IPS-18a (cell line): ENCODE results near the gene NTRK3.

Source experiments
- H3K27ac ChIP-seq: one replicate; pipeline ENCODE4 v1.5.1; 2013; ENCODE audit warnings: low read length
- H3K27me3 ChIP-seq: one replicate; pipeline ENCODE4 v1.6.1; 2013; ENCODE audit warnings: mild to moderate bottlenecking, low read length; ENCODE audit not compliant: control insufficient read depth, insufficient read depth
- H3K36me3 ChIP-seq: one replicate; pipeline ENCODE4 v1.6.1; 2013; ENCODE audit warnings: low read depth, low read length; ENCODE audit not compliant: control insufficient read depth
- H3K4me1 ChIP-seq: one replicate; pipeline ENCODE4 v1.6.1; 2013; ENCODE audit warnings: low read depth, low read length; ENCODE audit not compliant: control insufficient read depth
- H3K4me3 ChIP-seq: one replicate; pipeline ENCODE4 v1.5.1; 2013; ENCODE audit warnings: low read length
- H3K9ac ChIP-seq: one replicate; pipeline ENCODE4 v1.6.1; 2013; ENCODE audit warnings: mild to moderate bottlenecking, low read length, moderate library complexity
- H3K9me3 ChIP-seq: one replicate; pipeline ENCODE4 v1.6.1; 2013; ENCODE audit warnings: low read depth, low read length; ENCODE audit not compliant: control insufficient read depth

Gene NTRK3

DNA sequence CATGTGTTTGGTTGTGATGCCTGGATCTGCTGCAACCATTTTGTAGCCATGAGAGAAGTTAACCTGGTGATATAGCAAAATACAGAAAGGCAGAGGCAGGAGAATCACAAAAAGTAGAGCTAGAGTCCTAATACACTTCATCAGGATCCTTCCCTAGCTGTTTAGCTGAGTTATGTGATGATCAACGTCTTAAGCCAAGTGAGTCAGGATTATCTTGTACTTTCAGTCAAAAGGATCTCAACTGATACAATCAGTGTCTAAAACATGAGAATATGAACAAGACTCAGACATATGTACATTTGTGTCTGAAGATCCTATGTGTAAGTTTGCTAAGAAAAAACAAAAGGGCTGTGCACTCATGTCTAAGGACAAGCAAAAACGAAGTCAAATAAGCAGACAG lies 236.9 kb downstream of the NTRK3 start:
- Histone ChIP-seq H3K9me3 (no peaks in the 10 kb centered on the region), H3K9ac (no peak overlapping the region), H3K4me1 (peaks cover 21% of the 10 kb centered on the region), H3K36me3 (no peaks in the 10 kb centered on the region), H3K27me3 (no peaks in the 10 kb centered on the region), H3K27ac (no peak overlapping the region), H3K4me3 (no peak overlapping the region)

DNA sequence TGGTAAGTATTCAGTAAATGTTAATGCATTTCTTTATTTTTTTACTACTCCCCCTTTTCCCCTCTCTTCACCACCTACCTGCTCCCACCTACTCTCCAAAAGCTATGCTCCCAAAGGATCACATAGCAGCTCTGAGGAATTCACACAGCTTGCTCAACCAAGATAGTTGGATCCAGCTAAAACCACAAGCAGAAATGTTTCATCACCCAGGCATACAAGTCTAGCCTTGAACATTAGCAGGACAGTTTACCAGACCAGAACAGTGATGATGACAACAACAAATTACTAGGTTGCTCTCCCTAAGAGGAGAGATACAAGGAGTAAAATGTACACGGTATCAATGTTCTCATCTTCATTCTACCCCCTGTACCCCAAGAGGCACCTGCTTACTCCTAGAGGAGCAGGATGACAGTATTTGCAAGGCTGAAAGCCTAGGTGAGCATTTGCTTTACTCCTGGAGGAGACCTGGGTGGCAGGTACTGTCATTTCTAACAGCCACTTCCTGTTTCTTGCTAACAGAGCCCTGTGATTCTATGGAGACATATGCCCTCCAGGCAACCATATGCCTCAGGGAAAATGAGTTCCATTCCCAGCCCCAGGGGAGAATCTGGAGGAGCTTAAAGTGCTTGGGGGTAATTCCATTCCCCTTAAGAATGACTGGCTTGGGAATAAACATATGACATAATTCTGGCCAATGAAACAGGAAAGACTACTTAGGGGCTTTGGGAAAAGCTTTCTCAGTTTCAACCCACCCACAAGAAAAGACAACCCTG lies 237.5 kb downstream of the NTRK3 start:
- Histone ChIP-seq H3K27me3 (no peaks in the 10 kb centered on the region), H3K9ac (no peak overlapping the region), H3K4me1 (peaks cover 21% of the 10 kb centered on the region), H3K36me3 (no peaks in the 10 kb centered on the region), H3K4me3 (no peak overlapping the region), H3K9me3 (no peaks in the 10 kb centered on the region), H3K27ac (no peak overlapping the region)

- no peaks in the 10 kb centered on the region for H3K27me3 ChIP-seq
- no peak overlapping the region for H3K4me3 ChIP-seq
- no peak overlapping the region for H3K9ac ChIP-seq
- no peaks in the 10 kb centered on the region for H3K9me3 ChIP-seq
- H3K27ac ChIP-seq, result no peak overlapping the region
- H3K4me1 ChIP-seq, result peaks cover 21% of the 10 kb centered on the region
- H3K36me3 ChIP-seq, result no peaks in the 10 kb centered on the region
Observed at GRCh38 chr15:88017753-88018152, 238.8 kb downstream of the NTRK3 start.

DNA sequence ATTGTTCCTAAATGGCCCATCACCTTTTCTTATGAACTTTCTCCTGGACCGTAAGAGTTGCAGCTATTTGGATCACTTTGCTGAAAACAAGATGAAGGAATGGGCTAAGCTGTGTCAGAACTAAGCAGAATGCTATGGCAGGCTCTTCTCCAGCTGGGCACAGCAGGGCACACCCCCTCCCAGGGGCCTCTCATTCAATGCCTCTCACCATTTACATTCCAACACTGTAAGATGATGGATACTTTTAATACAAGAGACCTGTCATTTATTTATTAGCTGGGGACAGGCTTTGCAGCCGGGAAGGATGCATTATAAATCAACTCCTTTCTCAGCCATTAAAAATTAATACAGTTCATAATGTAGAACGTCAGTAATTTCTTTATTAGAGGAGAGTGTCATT lies 240.1 kb downstream of the NTRK3 start:
- Histone ChIP-seq H3K4me3 (no peak overlapping the region), H3K36me3 (no peaks in the 10 kb centered on the region), H3K9me3 (no peaks in the 10 kb centered on the region), H3K4me1 (peaks cover 21% of the 10 kb centered on the region), H3K27me3 (no peaks in the 10 kb centered on the region), H3K27ac (no peak overlapping the region), H3K9ac (no peak overlapping the region)

DNA sequence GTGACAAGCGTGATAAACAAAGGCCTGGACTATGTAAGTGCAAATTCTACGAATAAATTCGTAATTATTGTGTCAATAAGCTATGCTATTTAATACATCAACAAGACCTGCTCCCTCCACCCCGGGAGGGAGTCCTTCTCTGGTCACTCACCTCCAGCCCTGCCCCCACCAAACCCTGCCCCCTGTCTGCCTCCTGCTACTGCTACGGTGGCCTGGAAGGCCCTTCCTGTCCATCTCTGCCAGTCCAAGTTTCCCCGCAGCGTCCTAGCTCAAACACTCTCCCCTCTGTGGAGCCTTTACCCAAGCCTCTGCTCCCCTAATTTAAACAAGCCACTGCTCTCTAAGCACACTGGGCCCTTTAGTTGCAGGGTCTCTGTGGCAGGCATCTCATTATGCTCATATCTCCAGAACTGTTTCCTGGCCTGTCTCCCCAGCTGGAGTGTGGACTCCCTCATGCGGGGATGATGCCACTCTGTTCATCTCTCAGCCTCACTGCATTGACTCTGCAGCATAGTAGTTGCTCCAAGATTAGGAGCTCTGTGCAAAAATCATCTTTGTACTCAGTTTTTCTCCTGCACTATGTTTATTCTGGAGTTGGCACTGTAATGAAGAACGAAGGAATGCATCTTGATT lies 241.2 kb downstream of the NTRK3 start:
- Histone ChIP-seq H3K36me3 (no peaks in the 10 kb centered on the region), H3K4me1 (peaks cover 21% of the 10 kb centered on the region), H3K27ac (no peak overlapping the region), H3K4me3 (no peak overlapping the region), H3K27me3 (no peaks in the 10 kb centered on the region), H3K9me3 (no peaks in the 10 kb centered on the region), H3K9ac (no peak overlapping the region)

GRCh38 chr15:88014454-88015160 lies 241.9 kb downstream of the NTRK3 start:
- Histone ChIP-seq H3K4me1 (peaks cover 21% of the 10 kb centered on the region), H3K9ac (no peak overlapping the region), H3K27me3 (no peaks in the 10 kb centered on the region), H3K27ac (no peak overlapping the region), H3K36me3 (no peaks in the 10 kb centered on the region), H3K4me3 (no peak overlapping the region), H3K9me3 (no peaks in the 10 kb centered on the region)

DNA sequence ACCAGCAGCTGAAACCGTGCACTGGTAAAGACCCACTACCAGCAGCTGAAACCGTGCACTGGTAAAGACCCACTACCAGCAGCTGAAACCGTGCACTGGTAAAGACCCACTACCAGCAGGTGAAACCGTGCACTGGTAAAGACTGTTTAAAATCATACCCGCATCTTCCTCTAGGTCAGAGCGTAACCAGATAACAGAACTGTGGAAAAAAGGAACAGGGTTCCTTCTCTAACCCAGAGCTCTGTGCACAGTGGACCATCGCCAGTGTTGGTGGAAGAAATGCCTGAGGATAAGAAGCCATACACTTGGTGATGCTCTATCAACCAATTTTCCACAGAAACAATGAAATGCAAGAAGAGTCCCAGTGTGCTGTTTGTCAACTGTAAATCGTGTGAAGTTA lies 243.4 kb downstream of the NTRK3 start:
- Histone ChIP-seq H3K9ac (no peak overlapping the region), H3K36me3 (no peaks in the 10 kb centered on the region), H3K9me3 (no peaks in the 10 kb centered on the region), H3K27me3 (no peaks in the 10 kb centered on the region), H3K4me1 (peaks cover 21% of the 10 kb centered on the region), H3K4me3 (no peak overlapping the region), H3K27ac (no peak overlapping the region)

- H3K9me3 ChIP-seq, result no peaks in the 10 kb centered on the region
- H3K4me3 ChIP-seq, result no peak overlapping the region
- H3K4me1 ChIP-seq, result peaks cover 21% of the 10 kb centered on the region
- no peak overlapping the region for H3K9ac ChIP-seq
- H3K36me3 ChIP-seq, result no peaks in the 10 kb centered on the region
- no peak overlapping the region for H3K27ac ChIP-seq
- no peaks in the 10 kb centered on the region for H3K27me3 ChIP-seq
Observed at GRCh38 chr15:88012688-88013087, 243.9 kb downstream of the NTRK3 start.

DNA sequence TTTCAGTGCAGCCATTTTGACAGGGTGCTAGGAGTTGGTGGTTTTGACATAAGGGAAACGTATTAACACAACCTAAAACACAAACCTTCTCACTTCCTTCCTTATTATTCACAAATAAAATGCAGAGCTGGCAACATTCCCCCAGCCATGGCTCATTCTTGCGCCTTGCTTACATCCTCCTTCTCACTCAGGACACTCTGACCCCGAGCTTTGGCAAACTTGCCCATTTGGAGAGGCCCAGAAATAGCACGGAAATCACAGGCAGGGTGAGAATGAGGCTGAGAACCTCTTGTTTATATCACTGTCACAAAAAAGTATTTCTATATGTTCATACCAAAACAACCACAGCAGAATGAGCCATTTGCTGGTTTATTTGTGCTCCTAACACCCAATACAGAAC lies 244.3 kb downstream of the NTRK3 start:
- peaks cover 21% of the 10 kb centered on the region for H3K4me1 ChIP-seq
- H3K9me3 ChIP-seq, result no peaks in the 10 kb centered on the region
- no peak overlapping the region for H3K4me3 ChIP-seq
- no peak overlapping the region for H3K27ac ChIP-seq
- H3K36me3 ChIP-seq, result no peaks in the 10 kb centered on the region
- no peak overlapping the region for H3K9ac ChIP-seq
- no peaks in the 10 kb centered on the region for H3K27me3 ChIP-seq

DNA sequence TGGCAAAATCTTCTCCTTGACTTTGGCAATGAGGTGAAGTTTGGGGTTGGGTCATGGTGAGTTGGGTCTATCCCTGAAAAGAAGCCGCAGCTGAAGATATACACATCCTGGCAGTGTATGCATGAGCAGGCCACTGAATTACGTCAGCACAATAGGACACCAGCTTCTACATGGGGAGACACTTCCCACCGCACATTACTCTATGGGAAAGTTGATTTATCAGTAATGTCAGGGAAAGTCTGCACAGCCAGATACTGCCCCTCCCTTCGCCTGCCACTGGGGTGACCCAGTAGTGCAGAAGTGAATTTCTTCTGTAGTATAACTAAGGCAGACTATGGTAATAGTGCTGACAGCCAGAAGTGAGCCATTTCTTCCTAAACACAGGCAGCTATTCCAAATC lies 245.0 kb downstream of the NTRK3 start:
- Histone ChIP-seq H3K27me3 (no peaks in the 10 kb centered on the region), H3K9ac (no peak overlapping the region), H3K4me3 (no peak overlapping the region)

DNA sequence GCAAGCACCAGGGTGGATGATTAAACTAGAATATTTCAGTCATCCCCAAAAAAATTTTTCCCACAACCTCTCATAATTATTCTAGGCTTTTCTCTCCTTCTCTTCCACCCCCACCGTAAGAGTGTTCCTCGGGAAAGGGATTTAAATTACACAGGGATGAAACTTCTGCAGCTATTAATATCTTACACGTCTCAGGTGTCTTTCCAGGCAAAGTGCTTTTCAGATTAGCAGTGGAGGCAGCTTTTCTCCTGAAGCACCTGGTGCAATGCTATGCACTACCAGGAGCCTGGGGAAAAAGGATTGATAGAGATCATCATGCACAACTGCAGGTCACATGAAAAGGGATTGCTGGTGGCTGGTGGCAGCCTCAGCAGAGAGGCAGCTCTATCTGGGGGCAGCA lies 250.4 kb downstream of the NTRK3 start:
- no peaks in the 10 kb centered on the region for H3K4me1 ChIP-seq
- H3K9ac ChIP-seq, result no peak overlapping the region
- no peak overlapping the region for H3K27ac ChIP-seq
- H3K36me3 ChIP-seq, result no peaks in the 10 kb centered on the region
- H3K9me3 ChIP-seq, result no peaks in the 10 kb centered on the region
- no peaks in the 10 kb centered on the region for H3K27me3 ChIP-seq
- no peak overlapping the region for H3K4me3 ChIP-seq

More for the DNA sequence above, 245.0 kb downstream of the NTRK3 start:
- H3K4me1 ChIP-seq, result peaks cover 18% of the 10 kb centered on the region
- no peak overlapping the region for H3K27ac ChIP-seq
- no peaks in the 10 kb centered on the region for H3K36me3 ChIP-seq
- no peaks in the 10 kb centered on the region for H3K9me3 ChIP-seq
